GM12891 (cell line): ENCODE results near the gene COG5.

ENCODE experiments used
- POLR2A ChIP-seq: IDR thresholded peaks from 2 replicates; pipeline ENCODE4 v1.6.1; 2011; ENCODE audit warnings: low read depth, low read length, control low read depth
- POLR2AphosphoS5 ChIP-seq: IDR thresholded peaks from 2 replicates; pipeline ENCODE4 v1.6.1; 2011; ENCODE audit warnings: low read depth, low read length, control low read depth
- TAF1 ChIP-seq: IDR thresholded peaks from 2 replicates; pipeline ENCODE4 v1.6.1; 2011; ENCODE audit warnings: low read depth, low read length, control low read depth

GRCh38 chr7:107480932-107481331, 82.8 kb downstream of the COG5 start:
- TF ChIP-seq TAF1 (no peak), POLR2A (no peak), POLR2AphosphoS5 (no peak)
